HTERT RPE-1 (cell line): Measurements from ENCODE around the gene CEP85.
"Not testable (repeated sequence)": the region's sequence is repeated elsewhere in the genome, so short reads cannot be mapped to it uniquely, and the experiment has no call there.

Experiments
- in situ Hi-C: fragments of 300-500 bp; cut with MboI; formaldehyde crosslinking; loops from 4 replicates; pipeline ENCODE4 v1.14.3; 2020; ENCODE audit warnings: low sequenced_read_pairs

CEP85 gene

GRCh38 chr1:26220199-26220912 lies 13.6 kb upstream of the CEP85 start:
- in situ Hi-C loops: no loop called here

- in situ Hi-C loops: no loop called here
Measured at GRCh38 chr1:26221094-26221493, 12.9 kb upstream of the CEP85 start.

GRCh38 chr1:26224606-26225005 lies 9.4 kb upstream of the CEP85 start:
- in situ Hi-C loops: no loop called here

GRCh38 chr1:26225033-26225831 lies 8.8 kb upstream of the CEP85 start:
- in situ Hi-C loops: no loop called here

GRCh38 chr1:26230682-26231081 lies 3.3 kb upstream of the CEP85 start:
- in situ Hi-C loops: not testable (repeated sequence)

GRCh38 chr1:26234644-26235370 lies 807 bp downstream of the CEP85 start:
- in situ Hi-C loops: no loop called here

GRCh38 chr1:26237230-26237966 lies 3.4 kb downstream of the CEP85 start:
- in situ Hi-C loops: no loop called here

- in situ Hi-C loops: no loop called here
Measured at GRCh38 chr1:26239936-26240335, 5.9 kb downstream of the CEP85 start.

GRCh38 chr1:26252718-26253117 lies 18.7 kb downstream of the CEP85 start:
- in situ Hi-C loops: no loop called here

- in situ Hi-C loops: no loop called here
Measured at GRCh38 chr1:26254404-26254803, 20.4 kb downstream of the CEP85 start.

- in situ Hi-C loops: no loop called here
Measured at GRCh38 chr1:26257222-26257621, 23.2 kb downstream of the CEP85 start.

- in situ Hi-C loops: no loop called here
Measured at GRCh38 chr1:26259005-26259404, 25.0 kb downstream of the CEP85 start.

- in situ Hi-C loops: no loop called here
Measured at GRCh38 chr1:26259578-26259977, 25.6 kb downstream of the CEP85 start.

GRCh38 chr1:26263212-26263611 lies 29.2 kb downstream of the CEP85 start:
- in situ Hi-C loops: no loop called here

GRCh38 chr1:26265405-26265804 lies 31.4 kb downstream of the CEP85 start:
- in situ Hi-C loops: no loop called here

- in situ Hi-C loops: no loop called here
Measured at GRCh38 chr1:26268290-26269197, 34.5 kb downstream of the CEP85 start.

- in situ Hi-C loops: no loop called here
Measured at GRCh38 chr1:26269198-26269550, 35.2 kb downstream of the CEP85 start.

- in situ Hi-C loops: no loop called here
Measured at GRCh38 chr1:26274801-26275425, 40.9 kb downstream of the CEP85 start.

GRCh38 chr1:26275580-26276431 lies 41.8 kb downstream of the CEP85 start:
- in situ Hi-C loops: no loop called here
